ENCODE results near the gene JARID2.

- TF ChIP-seq CTCF (IDR thresholded peaks at IDR 0.05) (no peak), POLR2A (IDR thresholded peaks at IDR 0.05) (no peak)
These were observed 255.3 kb downstream of the JARID2 start for GRCh38 chr6:15500901-15501825.

Measured in heart left ventricle (tissue), 13 donors.